ENCODE measurements around the gene ZRANB2.
A peak's percentile ranks its signal among the peaks of the same experiment; 100 is the strongest.

The ZRANB2 gene

DNA sequence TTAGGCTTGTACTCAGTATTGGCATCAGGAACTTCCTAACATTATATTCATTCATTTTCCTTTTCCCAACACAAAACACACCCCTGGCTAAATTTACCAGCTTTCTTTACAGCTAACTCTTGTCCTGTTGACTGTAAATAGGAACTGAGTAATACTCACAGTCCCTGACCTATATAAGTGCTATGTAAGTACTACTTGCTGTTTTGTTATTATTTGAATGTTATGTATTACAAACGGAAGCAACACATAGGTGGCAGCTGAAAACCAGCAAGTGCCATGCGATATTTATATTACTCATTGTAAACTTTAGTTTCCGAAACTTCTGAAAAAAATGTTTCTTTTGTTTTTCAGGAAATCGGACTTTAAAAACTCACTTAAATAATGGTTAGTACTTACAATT lies 54.7 kb downstream of the ZRANB2 start:
- DNase-seq: no peak

DNA sequence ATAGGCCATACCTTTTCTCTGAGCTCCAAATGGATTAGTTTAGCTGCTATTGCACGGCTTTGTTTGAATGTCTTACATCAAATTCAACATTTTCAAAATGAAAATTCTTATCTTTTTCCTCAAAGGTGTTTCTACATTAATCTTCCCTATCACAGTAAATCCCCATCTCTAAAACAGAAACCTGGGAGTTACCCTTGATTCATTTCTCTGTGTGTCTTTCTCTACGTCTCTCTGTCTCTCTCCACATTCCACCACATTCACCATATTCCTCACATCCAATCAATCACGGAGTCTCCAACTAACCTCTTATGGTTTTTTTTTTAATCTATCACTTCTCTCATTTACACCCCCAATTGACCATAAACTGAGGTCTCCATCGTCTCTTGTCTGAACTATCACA lies 57.3 kb downstream of the ZRANB2 start:
- DNase-seq: no peak

DNA sequence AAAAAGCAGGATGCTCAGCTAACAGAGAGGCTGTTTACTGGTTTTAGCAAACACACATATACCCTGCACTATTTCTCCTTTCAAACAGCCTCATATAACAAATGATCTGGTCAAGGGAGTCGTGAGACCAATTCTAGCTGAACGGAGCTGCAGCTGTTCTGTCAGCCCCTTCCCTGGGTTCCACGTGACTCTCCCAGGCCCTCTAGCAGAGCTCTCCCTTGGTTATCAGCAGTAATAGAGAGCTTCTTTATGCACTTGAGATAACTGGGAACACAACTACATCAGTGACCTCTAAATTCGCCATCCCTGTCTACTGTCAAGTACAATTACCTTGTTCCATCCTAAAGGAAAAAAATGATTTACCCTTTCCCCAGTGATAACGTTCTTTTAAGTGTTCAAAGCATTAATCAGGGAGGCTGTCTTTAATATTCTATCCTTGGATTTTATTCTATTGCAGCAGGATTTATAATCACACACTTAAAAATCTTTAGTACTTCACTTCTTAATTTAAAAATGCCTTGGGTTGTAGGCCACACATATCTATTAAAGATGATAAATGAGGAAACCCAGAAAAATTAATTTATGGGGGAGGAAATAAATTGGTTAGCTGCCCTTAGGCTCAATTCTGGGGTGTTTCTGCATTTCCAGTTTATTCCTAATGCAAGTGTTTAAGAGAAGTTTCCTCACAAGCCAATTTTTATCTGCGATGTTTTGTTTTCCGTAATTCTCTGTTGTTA lies 61.4 kb downstream of the ZRANB2 start:
- peak; percentile 20 for DNase-seq

DNA sequence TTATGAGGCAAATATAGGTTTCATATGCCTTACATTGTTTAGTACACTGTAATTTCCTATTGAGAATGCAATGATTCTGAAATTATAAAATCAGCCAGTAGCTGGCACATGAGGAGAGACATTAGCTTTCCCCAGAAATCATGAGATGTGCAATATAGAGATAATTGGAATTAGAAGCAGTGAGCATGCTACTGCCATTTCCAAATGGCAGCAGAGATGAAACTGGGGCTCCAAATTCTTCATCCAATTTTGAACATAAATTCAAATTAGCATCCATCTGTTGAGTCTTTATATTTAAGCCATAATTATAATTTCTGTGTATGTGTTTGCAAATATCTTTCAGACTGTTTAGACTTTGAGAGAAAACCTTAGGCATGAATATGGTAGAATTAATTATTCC lies 62.0 kb downstream of the ZRANB2 start:
- DNase-seq: no peak

DNA sequence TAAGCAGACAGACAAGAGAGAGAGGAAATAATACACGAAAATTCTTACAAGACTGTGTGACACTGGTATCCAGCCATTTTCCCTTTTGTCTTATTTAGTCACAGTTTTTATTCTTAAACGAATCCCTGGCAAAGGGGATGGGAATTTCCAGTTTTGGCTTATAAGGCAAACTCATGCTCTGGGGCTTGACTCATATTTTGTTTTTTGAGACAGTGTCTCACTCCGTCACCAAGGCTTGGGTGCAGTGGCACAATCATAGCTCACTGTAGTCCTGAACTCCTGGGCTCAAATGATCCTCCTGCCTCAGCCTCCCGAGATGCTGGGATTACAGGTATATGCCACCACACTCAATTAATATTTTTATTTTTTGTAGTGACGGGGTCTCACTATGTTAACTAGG lies 65.1 kb downstream of the ZRANB2 start:
- no peak for DNase-seq

DNA sequence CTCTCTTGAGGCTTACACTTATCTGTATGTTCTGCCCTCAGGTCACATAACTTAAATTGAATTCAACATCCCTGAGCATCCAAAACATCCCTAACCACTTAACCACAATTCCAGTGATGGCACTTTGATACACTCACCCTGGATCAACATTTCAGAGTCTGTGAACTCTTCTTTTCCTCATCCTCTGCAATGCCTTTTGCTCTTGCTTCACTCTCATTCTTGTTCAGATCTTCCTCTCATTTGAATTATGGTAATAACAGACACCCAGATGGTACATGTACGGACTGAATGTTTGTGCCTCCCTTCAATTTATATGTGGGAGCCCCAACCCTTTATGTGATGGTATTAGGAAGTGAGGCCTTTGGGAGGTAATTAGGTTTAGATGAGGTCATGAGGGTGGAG lies 66.7 kb downstream of the ZRANB2 start:
- peak; percentile 37 for DNase-seq

All from OCI-M1 (cell line).